ENCODE data around the gene FOXQ1.

The FOXQ1 gene

GRCh38 chr6:1310628-1311399 is 1.1 kb upstream of the FOXQ1 start (continued):
- TF ChIP-seq, protein P1, sequence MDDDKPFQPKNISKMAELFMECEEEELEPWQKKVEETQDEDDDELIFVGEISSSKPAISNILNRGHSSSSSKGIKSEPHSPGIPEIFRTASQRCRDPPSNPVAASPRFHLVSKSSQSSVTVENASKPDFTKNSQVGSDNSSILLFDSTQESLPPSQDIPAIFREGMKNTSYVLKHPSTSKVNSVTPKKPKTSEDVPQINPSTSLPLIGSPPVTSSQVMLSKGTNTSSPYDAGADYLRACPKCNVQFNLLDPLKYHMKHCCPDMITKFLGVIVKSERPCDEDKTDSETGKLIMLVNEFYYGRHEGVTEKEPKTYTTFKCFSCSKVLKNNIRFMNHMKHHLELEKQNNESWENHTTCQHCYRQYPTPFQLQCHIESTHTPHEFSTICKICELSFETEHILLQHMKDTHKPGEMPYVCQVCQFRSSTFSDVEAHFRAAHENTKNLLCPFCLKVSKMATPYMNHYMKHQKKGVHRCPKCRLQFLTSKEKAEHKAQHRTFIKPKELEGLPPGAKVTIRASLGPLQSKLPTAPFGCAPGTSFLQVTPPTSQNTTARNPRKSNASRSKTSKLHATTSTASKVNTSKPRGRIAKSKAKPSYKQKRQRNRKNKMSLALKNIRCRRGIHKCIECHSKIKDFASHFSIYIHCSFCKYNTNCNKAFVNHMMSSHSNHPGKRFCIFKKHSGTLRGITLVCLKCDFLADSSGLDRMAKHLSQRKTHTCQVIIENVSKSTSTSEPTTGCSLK (tag by site-specific recombination; IDR thresholded peaks at IDR 0.05) = no peak
- peak; percentile 42 for TF ChIP-seq ZFHX2 (tag by site-specific recombination; conservative IDR thresholded peaks at IDR 0.05)
- no peak for TF ChIP-seq ZNF518A (tag by site-specific recombination; conservative IDR thresholded peaks at IDR 0.05; ENCODE audit: low read depth)
- TF ChIP-seq ZFP69B (tag by site-specific recombination; IDR thresholded peaks at IDR 0.05) = no peak
- no peak for TF ChIP-seq ZNF248 (tag by site-specific recombination; IDR thresholded peaks at IDR 0.05)
- TF ChIP-seq TRIM28 (IDR thresholded peaks at IDR 0.05; ENCODE audit: borderline replicate concordance, low read length) = no peak
- no peak for TF ChIP-seq ZNF148 (tag by site-specific recombination; IDR thresholded peaks at IDR 0.05; ENCODE audit: borderline replicate concordance)
- peak; percentile 85 for TF ChIP-seq ZNF335 (tag by site-specific recombination; conservative IDR thresholded peaks at IDR 0.05)
- no peak for TF ChIP-seq ZNF560 (tag by site-specific recombination; IDR thresholded peaks at IDR 0.05; ENCODE audit: borderline replicate concordance)
- TF ChIP-seq ZSCAN16 (tag by site-specific recombination; IDR thresholded peaks at IDR 0.05) = no peak
- TF ChIP-seq GLIS1 (tag by site-specific recombination; IDR thresholded peaks at IDR 0.05) = no peak
- no peak for TF ChIP-seq ZBTB7A (tag by site-specific recombination; IDR thresholded peaks at IDR 0.05; ENCODE audit: low read depth)
- TF ChIP-seq ZNF366 (tag by site-specific recombination; conservative IDR thresholded peaks at IDR 0.05) = peak; percentile 34; the same call in 1 of the 2 replicates
- TF ChIP-seq, protein P2, sequence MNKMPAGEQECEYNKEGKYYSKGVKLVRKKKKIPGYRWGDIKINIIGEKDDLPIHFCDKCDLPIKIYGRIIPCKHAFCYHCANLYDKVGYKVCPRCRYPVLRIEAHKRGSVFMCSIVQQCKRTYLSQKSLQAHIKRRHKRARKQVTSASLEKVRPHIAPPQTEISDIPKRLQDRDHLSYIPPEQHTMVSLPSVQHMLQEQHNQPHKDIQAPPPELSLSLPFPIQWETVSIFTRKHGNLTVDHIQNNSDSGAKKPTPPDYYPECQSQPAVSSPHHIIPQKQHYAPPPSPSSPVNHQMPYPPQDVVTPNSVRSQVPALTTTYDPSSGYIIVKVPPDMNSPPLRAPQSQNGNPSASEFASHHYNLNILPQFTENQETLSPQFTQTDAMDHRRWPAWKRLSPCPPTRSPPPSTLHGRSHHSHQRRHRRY (tag by site-specific recombination; IDR thresholded peaks at IDR 0.05) = no peak
- no peak for TF ChIP-seq ZNF707 (tag by site-specific recombination; IDR thresholded peaks at IDR 0.05)
- TF ChIP-seq ZEB2 (tag by site-specific recombination; IDR thresholded peaks at IDR 0.05) = no peak; the same call in 1 of the 2 replicates
- no peak for TF ChIP-seq ZNF585B (tag by site-specific recombination; IDR thresholded peaks at IDR 0.05)
- no peak for TF ChIP-seq HOXC10 (CRISPR knock-in tag; IDR thresholded peaks at IDR 0.05)
- no peak for TF ChIP-seq ZNF768 (tag by site-specific recombination; IDR thresholded peaks at IDR 0.05)
- no peak for TF ChIP-seq ZIC2 (tag by site-specific recombination; IDR thresholded peaks at IDR 0.05)
- no peak for TF ChIP-seq ZBTB17 (tag by site-specific recombination; IDR thresholded peaks at IDR 0.05)
- no peak for TF ChIP-seq ZNF433 (tag by site-specific recombination; IDR thresholded peaks at IDR 0.05; ENCODE audit: low read depth)
- no peak for TF ChIP-seq ZNF549 (tag by site-specific recombination; IDR thresholded peaks at IDR 0.05)
- no peak for TF ChIP-seq OVOL3 (tag by site-specific recombination; IDR thresholded peaks at IDR 0.05)
- TF ChIP-seq ZNF416 (tag by site-specific recombination; IDR thresholded peaks at IDR 0.05) = no peak
- no peak for TF ChIP-seq ZNF140 (tag by site-specific recombination; IDR thresholded peaks at IDR 0.05)
- no peak for TF ChIP-seq ZNF426 (tag by site-specific recombination; IDR thresholded peaks at IDR 0.05)
- TF ChIP-seq SCRT1 (tag by site-specific recombination; IDR thresholded peaks at IDR 0.05; ENCODE audit: borderline replicate concordance) = no peak
- TF ChIP-seq ZNF664 (tag by site-specific recombination; IDR thresholded peaks at IDR 0.05) = no peak
- no peak for TF ChIP-seq WT1 (tag by site-specific recombination; IDR thresholded peaks at IDR 0.05)
- TF ChIP-seq ZFP41 (tag by site-specific recombination; IDR thresholded peaks at IDR 0.05; ENCODE audit: borderline replicate concordance) = no peak
